ENCODE results near the gene PHLDA2.

DNA sequence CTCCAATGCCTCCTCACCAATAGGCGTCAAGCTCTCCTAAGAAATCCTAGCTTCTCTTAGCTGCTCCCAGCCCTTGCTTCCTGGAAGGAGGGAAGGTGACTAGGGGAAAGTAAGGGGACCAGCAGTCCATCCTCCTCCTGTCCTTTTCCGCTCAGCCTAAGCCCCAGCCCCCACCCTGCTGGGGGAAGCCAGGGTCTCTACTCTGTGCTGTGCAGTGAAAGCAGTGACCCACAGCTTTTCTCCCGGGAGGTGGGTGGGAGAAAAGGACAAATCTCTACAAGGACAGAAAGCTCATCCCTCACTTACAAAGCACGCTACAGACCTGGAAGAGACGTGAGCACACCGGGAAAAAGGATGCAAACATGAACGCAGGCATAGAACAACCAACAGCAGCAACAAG lies 30.9 kb upstream of the PHLDA2 start:
- TF ChIP-seq, protein P1, sequence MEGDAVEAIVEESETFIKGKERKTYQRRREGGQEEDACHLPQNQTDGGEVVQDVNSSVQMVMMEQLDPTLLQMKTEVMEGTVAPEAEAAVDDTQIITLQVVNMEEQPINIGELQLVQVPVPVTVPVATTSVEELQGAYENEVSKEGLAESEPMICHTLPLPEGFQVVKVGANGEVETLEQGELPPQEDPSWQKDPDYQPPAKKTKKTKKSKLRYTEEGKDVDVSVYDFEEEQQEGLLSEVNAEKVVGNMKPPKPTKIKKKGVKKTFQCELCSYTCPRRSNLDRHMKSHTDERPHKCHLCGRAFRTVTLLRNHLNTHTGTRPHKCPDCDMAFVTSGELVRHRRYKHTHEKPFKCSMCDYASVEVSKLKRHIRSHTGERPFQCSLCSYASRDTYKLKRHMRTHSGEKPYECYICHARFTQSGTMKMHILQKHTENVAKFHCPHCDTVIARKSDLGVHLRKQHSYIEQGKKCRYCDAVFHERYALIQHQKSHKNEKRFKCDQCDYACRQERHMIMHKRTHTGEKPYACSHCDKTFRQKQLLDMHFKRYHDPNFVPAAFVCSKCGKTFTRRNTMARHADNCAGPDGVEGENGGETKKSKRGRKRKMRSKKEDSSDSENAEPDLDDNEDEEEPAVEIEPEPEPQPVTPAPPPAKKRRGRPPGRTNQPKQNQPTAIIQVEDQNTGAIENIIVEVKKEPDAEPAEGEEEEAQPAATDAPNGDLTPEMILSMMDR (conservative IDR thresholded peaks at IDR 0.05; ENCODE audit: low read depth in 2 of 2), result no peak
- TF ChIP-seq, protein P2, sequence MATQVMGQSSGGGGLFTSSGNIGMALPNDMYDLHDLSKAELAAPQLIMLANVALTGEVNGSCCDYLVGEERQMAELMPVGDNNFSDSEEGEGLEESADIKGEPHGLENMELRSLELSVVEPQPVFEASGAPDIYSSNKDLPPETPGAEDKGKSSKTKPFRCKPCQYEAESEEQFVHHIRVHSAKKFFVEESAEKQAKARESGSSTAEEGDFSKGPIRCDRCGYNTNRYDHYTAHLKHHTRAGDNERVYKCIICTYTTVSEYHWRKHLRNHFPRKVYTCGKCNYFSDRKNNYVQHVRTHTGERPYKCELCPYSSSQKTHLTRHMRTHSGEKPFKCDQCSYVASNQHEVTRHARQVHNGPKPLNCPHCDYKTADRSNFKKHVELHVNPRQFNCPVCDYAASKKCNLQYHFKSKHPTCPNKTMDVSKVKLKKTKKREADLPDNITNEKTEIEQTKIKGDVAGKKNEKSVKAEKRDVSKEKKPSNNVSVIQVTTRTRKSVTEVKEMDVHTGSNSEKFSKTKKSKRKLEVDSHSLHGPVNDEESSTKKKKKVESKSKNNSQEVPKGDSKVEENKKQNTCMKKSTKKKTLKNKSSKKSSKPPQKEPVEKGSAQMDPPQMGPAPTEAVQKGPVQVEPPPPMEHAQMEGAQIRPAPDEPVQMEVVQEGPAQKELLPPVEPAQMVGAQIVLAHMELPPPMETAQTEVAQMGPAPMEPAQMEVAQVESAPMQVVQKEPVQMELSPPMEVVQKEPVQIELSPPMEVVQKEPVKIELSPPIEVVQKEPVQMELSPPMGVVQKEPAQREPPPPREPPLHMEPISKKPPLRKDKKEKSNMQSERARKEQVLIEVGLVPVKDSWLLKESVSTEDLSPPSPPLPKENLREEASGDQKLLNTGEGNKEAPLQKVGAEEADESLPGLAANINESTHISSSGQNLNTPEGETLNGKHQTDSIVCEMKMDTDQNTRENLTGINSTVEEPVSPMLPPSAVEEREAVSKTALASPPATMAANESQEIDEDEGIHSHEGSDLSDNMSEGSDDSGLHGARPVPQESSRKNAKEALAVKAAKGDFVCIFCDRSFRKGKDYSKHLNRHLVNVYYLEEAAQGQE (IDR thresholded peaks at IDR 0.05; ENCODE audit: unreplicated experiment), result no peak
- TF ChIP-seq CREB1 (CRISPR knock-in tag; IDR thresholded peaks at IDR 0.05; ENCODE audit: low read depth) (no peak), EZH2 (IDR thresholded peaks at IDR 0.05; ENCODE audit: low read depth, unreplicated experiment) (no peak), POLR2AphosphoS5 (IDR thresholded peaks at IDR 0.05; ENCODE audit: low read depth) (no peak), EZH2phosphoT487 (IDR thresholded peaks at IDR 0.05; ENCODE audit: unreplicated experiment) (no peak), ZNF331 (CRISPR knock-in tag; IDR thresholded peaks at IDR 0.05; ENCODE audit: low read depth) (no peak), NANOG (IDR thresholded peaks at IDR 0.05; ENCODE audit: borderline replicate concordance) (no peak), ZNF114 (CRISPR knock-in tag; IDR thresholded peaks at IDR 0.05) (no peak)
- TF ChIP-seq, protein P3, sequence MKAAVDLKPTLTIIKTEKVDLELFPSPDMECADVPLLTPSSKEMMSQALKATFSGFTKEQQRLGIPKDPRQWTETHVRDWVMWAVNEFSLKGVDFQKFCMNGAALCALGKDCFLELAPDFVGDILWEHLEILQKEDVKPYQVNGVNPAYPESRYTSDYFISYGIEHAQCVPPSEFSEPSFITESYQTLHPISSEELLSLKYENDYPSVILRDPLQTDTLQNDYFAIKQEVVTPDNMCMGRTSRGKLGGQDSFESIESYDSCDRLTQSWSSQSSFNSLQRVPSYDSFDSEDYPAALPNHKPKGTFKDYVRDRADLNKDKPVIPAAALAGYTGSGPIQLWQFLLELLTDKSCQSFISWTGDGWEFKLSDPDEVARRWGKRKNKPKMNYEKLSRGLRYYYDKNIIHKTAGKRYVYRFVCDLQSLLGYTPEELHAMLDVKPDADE (IDR thresholded peaks at IDR 0.05), result no peak
